Stimulated activated CD8-positive, alpha-beta memory T cell treated with anti-CD3 and anti-CD28 coated beads, Interleukin-4, amount 100 ng/mL, for 24 hours (primary cell): ENCODE results near the gene MAP1B.

Experiments
- DNase-seq: peaks from one replicate; pipeline ENCODE4 v3.0.0-alpha.2; 2020; ENCODE audit warnings: low read depth

MAP1B gene

DNA sequence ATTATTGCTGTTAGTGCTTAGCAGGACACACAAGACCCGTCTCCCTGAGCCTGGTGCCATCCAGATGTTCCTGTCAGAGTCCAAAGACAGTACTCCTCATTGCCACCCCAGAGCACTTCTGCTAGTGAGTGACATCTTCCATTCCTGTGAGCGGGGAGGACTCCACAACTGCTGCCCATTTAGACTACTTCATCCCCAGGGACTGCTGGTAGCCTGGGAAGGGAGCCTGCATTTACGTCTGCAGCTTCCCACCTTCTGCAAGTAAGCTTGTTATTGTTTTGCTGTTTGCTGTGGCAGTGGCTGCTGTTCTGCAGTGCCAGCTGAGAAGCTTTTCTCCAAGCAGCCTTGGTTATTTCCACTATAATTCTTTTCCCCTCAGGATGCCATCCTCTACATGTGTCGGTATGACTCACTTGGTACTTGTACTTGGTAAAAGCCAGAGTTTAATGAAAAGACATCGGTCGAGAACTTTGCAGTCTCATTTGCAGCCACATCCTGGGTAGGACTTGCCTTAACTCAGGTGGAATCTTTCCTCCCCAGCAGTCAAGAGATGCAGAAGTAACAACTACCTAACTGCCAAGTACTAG lies 10.6 kb upstream of the MAP1B start:
- no peak for DNase-seq

DNA sequence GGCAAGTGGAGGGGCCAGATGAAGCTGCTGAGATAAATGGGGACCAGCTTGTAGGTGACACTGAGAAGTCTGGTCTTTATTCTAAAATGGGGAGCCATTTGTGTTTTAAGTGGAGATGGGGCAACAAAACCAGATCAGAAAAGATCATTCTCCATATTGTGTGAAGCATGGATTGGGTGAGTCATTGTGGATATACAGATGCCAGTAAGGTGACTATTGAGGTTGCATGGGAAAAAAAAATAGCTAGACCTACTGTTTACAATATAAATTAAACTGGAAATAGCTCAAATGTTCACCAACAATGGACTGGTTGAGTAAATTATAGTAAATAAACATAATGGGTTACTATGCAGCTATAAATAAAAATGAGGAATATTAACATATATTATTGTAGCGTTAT lies 5.4 kb upstream of the MAP1B start:
- DNase-seq: no peak

DNA sequence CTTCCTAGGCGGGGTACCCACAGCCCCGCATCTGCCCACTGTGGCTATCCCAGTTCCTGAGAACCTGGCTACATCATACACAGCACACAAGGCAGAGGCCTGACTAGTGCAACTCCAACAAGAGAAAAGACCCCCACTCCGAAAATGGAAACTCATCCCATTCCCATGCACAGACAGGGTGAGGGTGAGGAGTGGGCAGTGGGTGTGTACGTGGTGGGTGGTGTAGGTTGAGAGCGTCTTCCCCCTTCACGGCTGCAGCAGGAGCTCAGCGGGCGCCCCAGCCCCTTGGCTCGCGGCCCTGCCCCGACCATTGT lies 501 bp upstream of the MAP1B start:
- DNase-seq: no peak

DNA sequence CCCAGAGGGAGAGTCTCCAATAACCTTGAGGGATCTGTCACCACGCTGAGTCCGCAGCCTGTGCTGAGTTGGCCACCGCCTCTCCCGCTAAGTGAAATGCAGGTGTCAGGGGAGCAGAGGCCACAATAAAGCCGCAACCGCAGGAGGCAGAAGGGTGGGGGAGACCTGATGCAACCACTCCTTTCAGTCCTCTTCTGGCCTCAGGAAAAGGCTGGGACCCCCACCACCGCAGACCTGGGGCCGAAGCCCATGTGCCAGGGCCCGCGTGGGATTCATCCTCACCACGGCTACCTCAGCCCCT lies 576 bp downstream of the MAP1B start:
- DNase-seq: no peak

DNA sequence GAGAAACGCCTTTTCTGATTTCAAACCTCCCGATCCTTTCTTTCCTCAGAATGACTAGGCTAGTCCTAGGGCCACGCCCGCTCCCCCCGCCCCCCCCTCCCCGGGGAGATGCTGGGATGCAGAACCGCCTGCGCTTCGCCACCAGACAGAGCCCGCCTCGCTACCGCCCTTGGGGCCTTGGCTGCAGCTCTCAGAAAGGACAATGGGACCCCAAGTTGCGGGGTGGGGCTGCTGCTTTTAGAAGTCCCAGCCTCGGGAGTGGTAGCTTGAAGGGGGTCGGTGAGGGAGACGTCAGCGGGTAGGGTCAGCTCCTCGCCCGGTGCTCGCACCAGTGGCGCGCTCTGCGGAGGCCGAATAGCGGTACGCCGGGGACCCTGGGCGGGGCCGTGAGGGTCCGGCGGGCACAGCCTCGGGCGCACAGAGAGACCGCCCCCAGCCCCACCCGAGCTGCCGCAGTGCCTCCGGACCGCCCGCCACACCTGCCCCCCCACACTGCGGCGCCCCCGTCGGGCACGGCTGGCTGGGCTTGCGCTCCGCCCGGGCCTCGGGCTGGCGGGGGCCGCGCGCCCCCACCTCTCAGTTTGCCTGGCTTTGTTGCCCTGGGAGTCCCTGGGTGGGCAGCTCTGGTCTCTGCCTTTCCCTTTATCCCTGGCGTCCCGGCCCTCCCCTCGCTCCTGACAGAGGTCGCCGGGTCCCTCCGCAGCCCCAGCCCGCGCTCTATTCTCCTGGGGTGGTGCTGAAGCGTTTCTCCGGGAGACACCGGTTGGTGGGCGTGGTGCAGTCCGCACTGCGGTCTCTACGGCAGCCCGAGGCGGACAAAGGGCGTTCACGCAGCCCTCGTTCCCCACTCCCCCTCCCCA lies 1.2 kb downstream of the MAP1B start:
- no peak for DNase-seq

DNA sequence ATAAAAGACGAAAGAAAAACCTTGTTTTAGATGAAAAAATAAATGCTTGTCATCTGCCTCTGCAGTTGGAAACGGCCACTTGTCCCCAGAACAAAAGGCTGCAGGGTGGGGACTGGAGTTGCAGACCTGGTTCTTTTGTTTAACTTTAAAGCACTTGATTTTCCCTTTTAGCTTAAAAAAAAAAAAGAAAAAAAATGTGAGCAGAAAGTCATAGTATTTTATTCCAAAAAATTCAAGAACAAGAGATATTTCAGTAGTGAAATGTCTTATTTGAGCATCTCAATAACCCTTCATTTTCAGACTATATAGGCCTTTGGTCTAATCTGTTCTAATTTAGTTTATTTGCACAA lies 1.8 kb downstream of the MAP1B start:
- no peak for DNase-seq

DNA sequence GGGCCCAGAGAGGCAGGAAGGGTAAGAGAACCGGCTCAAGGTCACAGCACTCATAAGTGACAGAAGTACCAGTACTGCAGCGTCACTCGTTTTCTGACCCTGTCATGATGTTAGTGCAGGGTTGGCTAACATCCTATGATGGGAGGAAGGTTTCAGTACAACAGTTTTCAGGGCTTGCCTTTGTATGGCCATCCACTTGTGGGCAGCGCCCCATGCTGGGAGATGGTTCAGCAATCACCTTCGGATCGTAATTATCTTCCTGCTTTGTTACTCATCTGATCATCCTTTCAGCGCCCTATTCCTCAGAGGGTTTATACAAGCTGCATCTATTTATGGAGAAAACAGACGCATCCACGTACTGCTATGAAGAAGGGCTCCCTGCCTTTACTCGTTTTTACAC lies 2.4 kb downstream of the MAP1B start:
- no peak for DNase-seq

DNA sequence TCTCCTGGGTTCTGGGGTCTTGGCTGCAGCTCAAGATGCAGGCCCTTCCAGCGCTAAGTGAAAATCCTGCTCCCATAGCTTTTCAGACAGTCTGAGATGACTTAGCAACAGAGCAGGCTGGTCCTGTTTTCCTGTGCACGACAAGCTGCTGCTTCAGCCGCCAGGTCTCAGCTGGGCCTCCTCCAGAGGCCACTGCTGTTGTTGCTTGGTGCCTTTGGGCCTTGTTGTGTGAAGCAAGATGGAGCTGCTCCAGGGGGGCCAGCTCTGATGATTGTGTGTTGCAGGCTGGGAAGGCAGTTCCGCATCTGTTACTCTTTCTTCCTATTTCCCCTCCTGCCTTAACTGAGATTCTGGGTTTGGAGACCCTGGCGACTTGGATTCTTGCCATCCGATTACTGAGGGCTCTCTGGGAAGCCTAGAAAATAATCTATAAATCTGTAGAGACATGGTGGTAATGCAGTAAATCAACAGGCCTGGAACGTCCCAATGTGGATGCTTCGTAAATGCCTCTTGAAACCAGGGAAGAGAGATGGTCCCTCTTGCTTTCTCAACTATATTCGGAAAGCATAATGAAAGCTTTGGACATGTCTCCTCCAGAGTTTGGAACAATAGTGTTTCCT lies 3.2 kb downstream of the MAP1B start:
- no peak for DNase-seq

DNA sequence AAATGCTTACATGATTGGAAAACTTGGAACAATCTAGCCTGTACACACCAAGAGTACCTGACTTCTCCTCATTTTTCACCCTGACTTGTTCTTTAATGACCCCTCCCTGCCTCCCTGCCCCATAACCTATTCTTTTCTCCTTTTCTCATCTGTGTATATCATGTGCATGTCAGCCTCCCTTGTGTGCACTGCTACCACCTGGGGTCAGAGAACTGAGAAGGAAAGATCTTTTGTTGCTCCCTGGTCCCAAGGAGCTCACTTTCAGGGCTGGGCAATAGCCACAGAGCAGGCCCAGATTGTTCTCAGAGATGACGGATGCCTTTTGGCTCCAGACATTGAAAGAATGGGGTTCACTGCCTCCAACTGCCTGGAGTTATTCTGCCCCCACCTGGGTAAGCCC lies 5.1 kb downstream of the MAP1B start:
- no peak for DNase-seq

DNA sequence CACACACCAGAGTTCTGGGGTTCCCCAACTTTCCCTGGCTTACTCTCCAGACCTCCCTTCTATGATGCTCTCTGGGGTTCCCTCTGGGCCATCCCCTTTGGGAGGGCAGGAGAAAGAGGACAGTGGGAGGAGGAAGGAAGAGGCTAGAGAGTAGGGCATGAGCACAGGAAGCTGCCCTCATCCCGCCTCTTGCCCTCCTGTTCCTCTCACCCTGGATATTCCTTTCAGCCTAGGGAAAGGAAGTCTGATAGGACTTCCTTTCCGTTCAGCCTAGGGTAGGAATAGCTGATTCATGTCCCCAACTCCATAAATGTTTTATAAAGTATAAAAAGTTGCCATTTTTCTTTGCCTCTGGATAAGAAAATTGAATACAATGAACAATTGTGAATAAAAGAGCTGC lies 7.4 kb downstream of the MAP1B start:
- no peak for DNase-seq

DNA sequence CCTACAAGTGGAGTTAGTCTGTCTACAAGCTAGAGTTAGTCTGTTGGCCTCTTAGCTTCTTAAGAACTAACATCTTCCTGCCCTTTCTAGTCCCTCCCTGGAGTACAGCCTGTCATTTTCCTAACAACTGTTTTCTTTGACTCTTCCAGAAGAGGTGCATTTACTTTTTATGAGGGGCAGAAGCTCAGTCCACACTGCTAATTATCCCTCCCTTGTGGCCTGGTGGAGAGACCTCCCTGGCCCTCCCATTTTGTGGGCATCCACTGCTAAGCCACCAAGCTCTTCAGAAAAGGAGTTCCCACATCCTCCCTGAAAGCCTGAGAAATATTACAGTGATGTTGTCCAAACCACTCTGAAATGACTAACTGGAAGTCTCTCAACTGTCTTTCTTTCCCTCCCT lies 8.0 kb downstream of the MAP1B start:
- DNase-seq: no peak

DNA sequence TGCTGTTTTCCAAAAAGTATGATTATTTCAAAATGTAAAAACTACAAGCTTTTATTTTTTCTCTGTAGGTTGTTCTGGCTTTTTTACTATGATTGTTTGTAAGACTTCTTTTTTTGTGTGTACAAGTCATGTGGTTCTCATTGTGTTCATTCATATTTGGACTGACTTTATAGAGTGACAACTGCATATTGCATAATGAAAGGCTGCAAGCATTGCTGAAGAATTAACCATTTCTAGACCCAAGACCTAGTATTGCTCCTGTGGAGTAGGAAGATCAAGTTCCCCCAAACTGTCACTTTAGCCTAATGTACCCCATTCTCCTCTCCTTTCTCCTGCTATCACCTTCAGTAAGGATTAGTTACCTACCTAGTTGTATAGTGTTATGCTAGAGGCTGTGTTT lies 10.0 kb downstream of the MAP1B start:
- DNase-seq: no peak

DNA sequence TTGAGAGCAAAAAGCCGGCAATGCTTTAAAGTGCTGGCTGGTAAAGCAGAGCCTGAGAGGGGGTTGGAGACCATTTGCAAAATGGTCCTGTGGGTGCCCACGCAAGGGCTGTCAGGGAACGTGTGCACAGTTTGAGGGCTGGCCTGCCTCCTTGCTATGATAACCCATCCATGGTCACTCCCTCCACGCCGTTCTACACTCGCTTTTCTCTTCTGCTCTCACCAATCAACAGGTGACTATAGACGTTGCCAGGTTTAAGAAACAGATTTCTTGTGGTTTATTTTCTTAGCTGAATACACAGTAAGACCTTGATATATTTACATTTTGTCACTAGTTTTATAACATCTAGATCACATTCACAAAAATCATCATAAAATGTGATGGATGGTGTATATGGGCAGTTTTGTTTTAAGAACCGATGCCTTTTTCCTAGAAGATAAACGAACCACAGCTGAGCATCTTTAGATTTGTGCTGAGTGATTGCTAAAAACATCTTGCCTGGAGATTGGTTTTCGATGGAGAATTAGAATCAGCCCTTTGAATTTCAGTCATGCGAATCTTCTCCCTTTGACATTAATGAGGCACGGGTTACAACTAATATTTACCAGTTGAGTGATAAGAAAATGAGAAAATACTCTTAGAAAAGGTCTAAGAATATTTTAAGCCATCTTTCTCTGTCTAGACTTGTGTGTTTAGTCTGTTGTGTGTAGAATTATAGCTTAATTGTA lies 13.9 kb downstream of the MAP1B start:
- no peak for DNase-seq

DNA sequence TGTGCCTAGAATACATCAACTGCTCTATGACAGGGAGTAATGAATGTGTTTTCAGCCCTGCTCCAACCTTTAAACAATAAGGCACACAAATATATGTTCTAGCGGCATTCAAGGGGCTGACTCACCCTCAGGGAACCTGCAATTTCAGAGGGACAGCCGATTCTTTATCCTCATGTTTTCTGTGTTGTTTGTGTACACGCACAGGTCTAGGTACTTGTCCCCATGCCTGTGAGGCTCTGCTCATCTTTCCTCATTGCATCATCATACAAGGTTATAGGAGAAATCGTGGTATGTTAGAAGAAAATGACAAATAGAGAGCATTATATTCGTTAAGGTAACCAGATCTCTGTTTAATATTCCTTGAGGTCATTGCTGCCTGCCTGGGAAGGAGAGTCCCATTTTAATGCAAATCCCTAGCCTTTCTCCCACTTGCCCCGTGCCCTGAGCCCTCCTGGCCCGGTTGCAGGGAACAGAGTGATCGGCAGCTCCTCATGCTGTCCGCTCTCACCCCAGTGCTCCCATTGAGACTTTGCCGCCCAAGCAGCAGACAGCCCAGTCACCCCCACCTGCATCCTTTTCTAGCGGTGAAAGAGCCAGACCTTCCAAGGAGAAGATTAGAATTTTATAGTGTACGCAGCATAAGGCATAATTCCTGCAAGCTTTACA lies 14.6 kb downstream of the MAP1B start:
- no peak for DNase-seq

DNA sequence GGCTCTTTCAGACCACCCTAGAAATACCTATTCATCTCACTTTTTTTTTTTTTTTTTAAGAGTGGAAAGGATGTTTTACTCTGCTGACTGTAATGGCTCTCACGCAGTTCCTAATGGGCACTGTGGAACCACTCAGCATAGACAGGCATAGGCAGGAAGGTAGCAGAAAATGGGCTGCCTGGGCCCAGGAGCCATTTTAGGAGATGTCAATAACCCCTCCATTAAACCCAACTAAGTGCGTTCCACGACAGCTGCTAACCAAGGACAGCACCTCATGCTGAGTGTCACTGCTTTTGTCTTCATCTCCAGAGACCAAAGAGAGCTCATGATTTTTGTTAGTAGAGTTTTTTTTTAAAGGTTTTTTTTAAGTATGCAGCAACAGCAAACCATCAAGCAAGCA lies 15.3 kb downstream of the MAP1B start:
- no peak for DNase-seq

DNA sequence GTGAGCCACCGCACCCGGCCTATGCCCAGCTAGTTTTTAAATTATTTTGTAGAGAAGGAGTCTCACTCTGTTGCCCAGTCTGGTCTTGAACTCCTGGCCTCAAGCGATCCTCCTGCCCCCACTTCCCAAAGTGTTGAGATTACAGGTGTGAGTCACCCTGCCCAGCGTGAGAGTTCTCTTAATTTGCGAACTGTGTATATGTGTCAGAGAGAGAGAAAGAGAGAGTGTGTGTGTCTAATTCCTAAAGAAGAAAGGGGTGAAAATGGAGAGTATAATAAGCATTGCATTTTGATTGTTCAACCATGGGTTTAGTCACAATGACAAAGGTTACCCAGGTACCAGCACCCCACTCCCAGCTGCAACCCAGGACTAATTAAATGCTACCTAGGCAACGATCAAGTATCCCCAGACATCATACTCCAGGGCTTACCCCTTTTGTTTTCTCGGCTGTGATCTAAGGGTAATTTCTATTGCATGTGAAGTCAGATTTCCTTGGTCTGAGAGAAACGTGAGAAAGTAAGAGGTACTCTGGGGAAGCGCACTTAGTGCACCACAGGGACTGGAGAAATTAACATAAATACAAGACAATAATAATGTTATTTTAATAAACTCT lies 16.6 kb downstream of the MAP1B start:
- no peak for DNase-seq

DNA sequence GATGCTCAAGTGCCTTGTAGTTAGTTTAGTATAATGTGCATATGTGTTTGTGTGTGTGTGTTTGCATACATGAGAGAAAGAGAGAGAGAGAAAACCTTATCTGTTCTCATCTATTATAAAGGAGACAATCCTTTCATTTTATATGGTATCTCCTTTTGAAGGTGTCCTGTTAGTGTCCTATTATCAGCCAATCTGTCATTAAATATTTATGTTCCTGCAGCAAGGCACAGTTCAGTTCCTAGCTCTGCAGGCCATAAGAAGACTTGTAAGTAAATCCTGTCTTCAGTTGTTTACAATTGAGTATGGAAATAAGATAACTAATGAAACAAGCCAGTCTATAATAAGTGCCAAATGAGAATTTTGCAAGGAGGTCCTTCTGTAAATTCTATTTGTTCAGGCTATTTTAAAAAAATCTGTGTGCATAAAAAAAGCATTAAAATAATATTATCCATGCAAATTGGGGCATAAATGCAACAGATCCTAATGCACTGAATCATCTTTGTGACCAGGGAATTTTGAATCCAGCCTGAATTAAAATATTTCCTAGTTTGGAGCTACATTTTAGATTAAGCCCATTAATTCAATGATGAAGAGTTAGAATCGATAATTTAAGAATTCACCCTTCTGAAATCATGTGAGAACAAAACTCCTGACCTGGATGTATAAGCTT lies 18.1 kb downstream of the MAP1B start:
- no peak for DNase-seq

DNA sequence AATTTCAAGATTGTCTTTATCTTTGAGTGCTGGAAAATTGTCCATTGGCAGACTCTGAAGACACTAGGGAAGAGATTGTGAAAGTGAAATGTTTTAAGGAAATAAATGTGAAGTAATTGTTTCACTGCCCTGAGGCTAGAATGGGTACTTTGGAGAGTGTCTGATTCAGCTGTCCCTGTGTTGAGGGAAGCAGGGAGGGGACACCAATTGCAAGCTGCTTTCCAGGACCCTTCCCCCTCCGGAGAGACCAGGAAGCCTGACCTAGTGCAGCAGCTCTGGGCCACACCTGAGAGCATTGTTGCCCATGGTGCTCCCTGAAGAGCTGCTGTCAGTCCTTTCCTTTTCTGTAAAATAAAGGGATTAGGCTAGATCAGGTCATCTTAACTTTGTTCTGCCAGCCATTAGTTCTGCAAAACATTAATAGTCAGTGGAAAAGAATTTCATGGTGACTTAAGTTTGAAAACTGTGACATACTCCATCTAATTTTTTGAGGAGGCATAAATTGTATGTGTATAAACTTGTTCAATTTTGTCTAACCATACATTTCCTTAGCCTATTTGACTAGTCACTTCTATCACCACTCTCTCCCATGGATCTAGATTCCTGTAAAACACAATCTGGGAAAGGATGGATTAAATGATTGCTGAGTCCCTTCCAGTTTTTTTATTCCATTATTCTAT lies 18.8 kb downstream of the MAP1B start:
- no peak for DNase-seq

DNA sequence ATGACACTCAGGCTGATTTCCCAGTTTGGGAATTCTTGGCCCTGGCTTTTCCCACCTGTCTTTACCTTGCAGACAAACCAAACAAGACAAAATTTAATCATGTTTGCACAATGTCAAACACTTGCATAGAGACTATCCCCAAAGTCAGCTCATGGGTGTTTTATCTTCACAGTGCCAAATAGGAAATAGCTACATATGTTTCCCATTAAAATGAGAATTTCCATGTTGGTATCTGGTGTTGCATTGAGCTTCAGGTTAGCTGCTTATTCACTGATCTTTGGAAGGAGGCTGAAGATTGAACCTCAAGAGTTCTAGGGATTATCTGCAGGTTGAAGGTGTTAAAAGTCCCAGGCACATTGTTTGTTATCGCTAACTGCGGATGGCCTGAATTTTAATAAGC lies 19.5 kb downstream of the MAP1B start:
- no peak for DNase-seq

DNA sequence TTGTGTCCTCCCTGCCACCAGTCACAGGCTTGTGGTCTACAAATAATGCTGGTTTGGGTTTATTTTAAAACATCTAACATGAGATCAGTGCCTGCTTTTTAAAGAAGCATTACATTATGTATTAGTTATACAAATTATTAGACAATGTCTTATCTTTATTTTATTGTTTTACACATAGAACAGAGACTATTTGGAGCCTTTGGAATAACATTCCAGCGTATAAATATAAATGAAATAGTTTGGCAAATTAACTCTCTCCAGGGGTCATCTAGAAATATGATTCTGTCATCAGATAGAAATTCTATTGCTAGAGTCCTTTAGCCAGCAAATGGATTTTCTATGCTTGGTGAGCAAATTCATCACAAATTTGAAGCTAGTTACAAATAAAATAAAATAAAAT lies 22.4 kb downstream of the MAP1B start:
- no peak for DNase-seq

DNA sequence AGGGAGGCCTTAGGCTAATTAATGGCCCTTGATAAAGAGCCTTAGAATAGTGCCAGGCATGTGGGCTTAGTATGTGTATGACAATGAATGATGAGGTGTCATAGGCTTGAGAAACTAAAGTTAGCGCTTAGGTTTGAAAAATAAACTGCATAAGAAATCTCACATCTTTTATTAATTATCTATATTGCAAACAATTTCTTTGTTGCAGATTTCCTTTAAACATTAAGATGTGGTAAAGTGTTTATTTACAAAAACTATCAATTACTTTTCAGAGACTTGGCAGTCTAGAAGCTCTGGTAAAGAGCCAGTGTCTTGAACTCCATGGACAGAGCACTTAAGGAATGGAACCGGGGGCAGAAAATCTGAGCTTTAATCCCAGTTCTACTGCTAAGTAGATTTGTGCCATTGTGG lies 23.1 kb downstream of the MAP1B start:
- no peak for DNase-seq
